GM21529 (cell line): ENCODE data around the gene GPR142.
"Not testable (repeated sequence)": the region's sequence is repeated elsewhere in the genome, so short reads cannot be mapped to it uniquely, and the experiment has no call there.

Experiments
- ATAC-seq: cut with Tn5 transposase; IDR thresholded peaks from one replicate; pipeline ENCODE4 v1.9.1; 2021; ENCODE audit not compliant: unreplicated experiment

Gene GPR142

GRCh38 chr17:74391771-74392170 lies 24.5 kb downstream of the GPR142 start:
- no peak for ATAC-seq

- no peak for ATAC-seq
Measured at GRCh38 chr17:74392848-74393247, 25.5 kb downstream of the GPR142 start.

- ATAC-seq = no peak
Measured at GRCh38 chr17:74393346-74393942, 26.1 kb downstream of the GPR142 start.

- no peak for ATAC-seq
Measured at GRCh38 chr17:74394275-74394950, 27.1 kb downstream of the GPR142 start.

GRCh38 chr17:74394977-74395376 lies 27.7 kb downstream of the GPR142 start:
- no peak for ATAC-seq

- ATAC-seq = no peak
Measured at GRCh38 chr17:74396567-74396966, 29.3 kb downstream of the GPR142 start.

- no peak for ATAC-seq
Measured at GRCh38 chr17:74402048-74402447, 34.7 kb downstream of the GPR142 start.

GRCh38 chr17:74403512-74404137 lies 36.3 kb downstream of the GPR142 start:
- ATAC-seq = no peak

GRCh38 chr17:74404218-74404617 lies 36.9 kb downstream of the GPR142 start:
- no peak for ATAC-seq

GRCh38 chr17:74404789-74405188 lies 37.5 kb downstream of the GPR142 start:
- no peak for ATAC-seq

- not testable (repeated sequence) for ATAC-seq
Measured at GRCh38 chr17:74405311-74405710, 38.0 kb downstream of the GPR142 start.

- no peak for ATAC-seq
Measured at GRCh38 chr17:74407384-74407783, 40.1 kb downstream of the GPR142 start.

GRCh38 chr17:74408262-74408661 lies 41.0 kb downstream of the GPR142 start:
- no peak for ATAC-seq

GRCh38 chr17:74408815-74409214 lies 41.5 kb downstream of the GPR142 start:
- no peak for ATAC-seq

GRCh38 chr17:74410001-74410443 lies 42.7 kb downstream of the GPR142 start:
- ATAC-seq = no peak

- ATAC-seq = no peak
Measured at GRCh38 chr17:74412581-74412980, 45.3 kb downstream of the GPR142 start.

- ATAC-seq = no peak
Measured at GRCh38 chr17:74413491-74413890, 46.2 kb downstream of the GPR142 start.

GRCh38 chr17:74414510-74414909 lies 47.2 kb downstream of the GPR142 start:
- no peak for ATAC-seq

- no peak for ATAC-seq
Measured at GRCh38 chr17:74415608-74416396, 48.5 kb downstream of the GPR142 start.

GRCh38 chr17:74417178-74418045 lies 50.1 kb downstream of the GPR142 start:
- ATAC-seq = peak; percentile 79
